GM18909 (cell line): ENCODE data around the gene HNRNPA1.

ENCODE experiments used
- ATAC-seq: cut with Tn5 transposase; IDR thresholded peaks from one replicate; pipeline ENCODE4 v1.9.1; 2021; ENCODE audit warnings: mild to moderate bottlenecking; ENCODE audit not compliant: unreplicated experiment, poor library complexity

HNRNPA1 gene

DNA sequence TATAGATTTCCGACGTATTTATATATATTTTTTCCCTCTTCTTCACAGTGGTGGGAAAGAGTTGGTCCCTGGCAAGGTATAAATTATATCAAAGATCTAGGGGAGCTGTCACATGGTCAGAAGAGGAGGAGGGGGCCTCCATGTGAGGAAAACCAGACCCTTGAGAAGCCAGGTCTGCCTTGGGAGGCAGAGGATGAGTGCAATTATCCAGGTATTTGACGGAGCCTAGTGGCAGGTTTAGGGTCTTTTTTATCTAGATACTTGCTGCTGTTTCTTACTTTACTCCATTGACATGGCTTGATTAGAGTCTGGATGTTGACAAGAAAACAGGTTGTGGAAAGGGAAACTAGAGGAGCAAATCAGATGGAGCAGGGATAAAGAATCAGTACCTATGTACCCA lies 49.9 kb downstream of the HNRNPA1 start:
- no peak for ATAC-seq

DNA sequence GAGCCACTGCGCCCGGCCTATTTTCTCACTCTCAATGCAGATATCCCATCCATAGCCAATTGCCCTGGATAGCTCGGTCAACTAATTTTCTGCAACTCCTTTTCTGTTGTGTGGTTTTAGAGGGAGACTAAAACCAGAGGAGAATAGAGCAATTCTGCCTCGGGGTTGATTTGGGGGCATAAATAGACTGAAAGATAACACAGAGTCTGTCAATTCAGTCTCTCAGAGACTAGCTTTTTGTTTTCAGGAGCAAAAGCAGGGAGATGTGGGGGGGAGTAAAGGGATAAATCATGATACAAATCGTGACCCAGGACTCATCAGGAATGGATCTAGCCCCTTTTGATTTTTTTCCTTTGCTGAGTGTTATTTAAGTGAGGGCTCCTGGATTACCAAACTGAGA lies 50.9 kb downstream of the HNRNPA1 start:
- no peak for ATAC-seq

DNA sequence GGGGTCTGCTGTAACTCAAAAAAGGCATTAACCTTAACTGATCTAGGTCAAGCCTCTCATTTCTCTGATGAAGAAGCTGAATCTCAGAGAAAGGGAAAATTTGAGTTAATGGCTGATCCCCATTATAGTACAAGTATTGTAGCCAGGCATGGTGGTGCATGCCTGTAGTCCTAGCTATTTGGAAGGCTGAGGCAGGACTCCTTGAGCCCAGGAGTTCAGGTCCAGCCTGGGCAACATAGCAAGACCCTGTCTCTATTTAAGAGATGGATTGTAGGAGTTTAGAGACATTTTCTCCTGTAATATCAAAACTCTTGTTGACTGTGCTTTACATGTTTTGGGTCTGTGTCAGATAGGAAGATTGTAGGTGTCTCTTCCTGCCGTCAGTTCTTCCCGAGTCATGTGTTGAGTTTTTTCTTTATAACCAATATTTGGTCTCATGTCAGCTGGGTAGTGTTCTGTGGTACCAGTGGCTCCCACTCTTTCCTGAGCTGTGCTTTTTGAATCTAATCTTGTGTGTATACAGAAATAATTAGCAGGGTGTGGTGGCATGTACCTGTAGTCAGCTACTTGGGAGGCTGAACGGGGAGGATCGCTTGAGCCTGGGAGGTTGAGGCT lies 53.0 kb downstream of the HNRNPA1 start:
- no peak for ATAC-seq
